HG03039 (cell line): ENCODE results near the gene MMADHC.

Experiments
- ATAC-seq: cut with Tn5 transposase; IDR thresholded peaks from one replicate; pipeline ENCODE4 v1.9.1; 2021; ENCODE audit warnings: mild to moderate bottlenecking, moderate library complexity; ENCODE audit not compliant: unreplicated experiment

Gene MMADHC

GRCh38 chr2:149587220-149587949 is at the start of gene MMADHC:
MMADHC (minus strand) TSS chr2:149587775; CDS start chr2:149587097, 678 bp downstream.
- ATAC-seq, result peak; percentile 99

DNA sequence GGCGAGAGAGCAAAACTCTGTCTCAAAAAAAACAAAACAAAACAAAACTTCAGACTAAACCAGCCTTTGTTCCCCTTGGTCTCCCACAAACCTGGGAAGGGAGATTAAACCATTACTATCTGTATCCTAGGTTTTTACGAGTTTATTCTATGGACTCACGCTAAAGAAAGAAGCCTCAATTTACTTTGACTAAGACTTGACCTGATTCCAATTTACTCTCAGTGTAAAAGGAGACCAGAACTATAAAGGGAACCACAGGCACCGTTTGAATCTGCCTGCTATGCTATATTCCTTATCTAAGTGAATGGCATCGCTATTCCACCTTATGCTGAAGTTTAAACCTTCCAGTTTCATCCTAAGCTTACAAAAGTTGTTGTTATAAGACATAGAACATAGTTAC is 46.5 kb upstream of the MMADHC start:
- ATAC-seq, result no peak

GRCh38 chr2:149630445-149630844 is 42.9 kb upstream of the MMADHC start:
- ATAC-seq, result no peak

- ATAC-seq, result no peak
These were observed 41.5 kb upstream of the MMADHC start for GRCh38 chr2:149629026-149629425.

- no peak for ATAC-seq
These were observed 39.7 kb upstream of the MMADHC start for GRCh38 chr2:149627111-149627801.

GRCh38 chr2:149625671-149626070 is 38.1 kb upstream of the MMADHC start:
- ATAC-seq, result no peak

DNA sequence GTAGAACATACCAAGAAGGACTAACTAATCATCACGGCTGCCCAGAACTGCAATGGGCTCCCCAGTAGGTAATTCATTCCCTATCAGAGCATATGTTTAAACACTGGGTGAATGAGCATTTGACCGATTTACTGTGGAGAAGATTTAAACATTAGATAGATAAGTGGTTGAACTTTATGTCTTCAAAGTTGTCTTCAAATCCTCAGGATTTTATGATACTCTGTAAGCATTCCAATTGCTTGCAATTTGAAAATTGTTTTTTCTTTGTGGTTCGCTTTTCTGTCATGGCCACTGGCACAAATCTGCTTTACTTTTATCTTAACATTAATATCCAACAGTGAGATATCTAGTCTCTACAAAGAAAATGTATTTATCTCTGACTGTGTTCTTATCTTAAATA is 37.7 kb upstream of the MMADHC start:
- no peak for ATAC-seq

- no peak for ATAC-seq
These were observed 34.8 kb upstream of the MMADHC start for GRCh38 chr2:149622343-149622742.

- no peak for ATAC-seq
These were observed 29.9 kb upstream of the MMADHC start for GRCh38 chr2:149617476-149617875.

GRCh38 chr2:149616681-149617456 is 29.3 kb upstream of the MMADHC start:
- no peak for ATAC-seq

DNA sequence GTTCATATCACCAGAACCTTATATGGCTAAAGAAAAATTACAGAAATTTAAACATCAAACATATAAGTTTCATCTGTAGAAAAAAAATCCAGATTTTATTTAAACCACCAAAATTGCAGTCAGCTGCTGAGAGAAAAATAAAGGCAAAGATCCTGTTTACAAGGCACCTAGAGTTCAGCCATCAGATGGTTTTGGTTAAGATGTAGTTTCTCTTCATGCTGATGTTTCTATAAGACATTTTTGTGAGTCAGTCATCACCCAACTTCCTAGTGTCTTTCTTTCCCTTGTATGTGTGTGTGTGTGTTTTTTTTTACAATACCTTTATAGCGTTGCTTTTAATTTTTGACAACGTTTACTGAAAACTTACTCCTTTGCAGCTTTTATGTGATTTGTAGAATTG is 26.1 kb upstream of the MMADHC start:
- no peak for ATAC-seq

DNA sequence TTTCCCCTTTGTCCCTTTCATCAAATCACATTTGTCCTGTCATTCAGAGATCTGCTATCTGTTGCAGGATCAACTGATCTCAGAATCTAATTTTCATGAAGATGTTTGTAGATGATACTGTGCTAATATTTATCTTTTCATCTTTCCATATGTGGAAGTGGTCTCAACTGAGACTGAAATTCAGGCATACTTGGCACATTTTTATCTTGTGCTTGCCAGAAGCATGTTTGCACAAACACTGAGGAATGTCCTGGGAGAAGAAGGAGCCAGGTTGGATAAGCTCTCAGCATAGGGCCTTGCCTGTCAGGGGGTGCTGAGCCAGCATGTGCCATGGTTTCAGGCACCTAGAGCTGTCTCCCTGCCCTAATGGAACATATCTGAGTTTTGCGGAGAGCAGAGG is 24.5 kb upstream of the MMADHC start:
- no peak for ATAC-seq

- no peak for ATAC-seq
These were observed 23.7 kb upstream of the MMADHC start for GRCh38 chr2:149611100-149611820.

DNA sequence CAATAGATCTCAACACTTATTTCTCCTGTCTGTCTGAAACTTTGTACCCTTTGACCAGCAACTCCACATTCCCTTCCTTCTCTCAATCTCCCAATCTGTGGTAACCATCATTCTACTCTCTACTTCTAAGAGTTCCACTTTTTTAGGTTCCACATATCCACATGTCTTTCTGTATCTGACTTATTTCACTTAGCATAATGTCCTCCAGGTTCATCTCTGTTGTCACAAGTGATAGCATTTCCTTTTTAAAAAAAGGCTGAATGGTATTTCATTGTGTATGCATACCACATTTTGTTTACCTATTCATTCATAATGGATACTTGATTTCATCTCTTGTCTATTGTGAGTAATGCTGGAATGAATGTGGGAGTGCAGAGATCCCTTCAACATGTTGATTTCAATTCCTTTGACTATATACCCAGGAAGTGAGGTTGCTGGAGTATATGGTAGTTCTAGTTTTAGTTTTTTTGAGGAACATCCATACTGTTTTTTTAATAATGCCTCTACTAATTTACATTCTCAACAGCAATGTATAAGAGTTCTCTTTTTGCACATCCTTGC is 18.8 kb upstream of the MMADHC start:
- no peak for ATAC-seq

GRCh38 chr2:149603248-149603647 is 15.7 kb upstream of the MMADHC start:
- no peak for ATAC-seq

DNA sequence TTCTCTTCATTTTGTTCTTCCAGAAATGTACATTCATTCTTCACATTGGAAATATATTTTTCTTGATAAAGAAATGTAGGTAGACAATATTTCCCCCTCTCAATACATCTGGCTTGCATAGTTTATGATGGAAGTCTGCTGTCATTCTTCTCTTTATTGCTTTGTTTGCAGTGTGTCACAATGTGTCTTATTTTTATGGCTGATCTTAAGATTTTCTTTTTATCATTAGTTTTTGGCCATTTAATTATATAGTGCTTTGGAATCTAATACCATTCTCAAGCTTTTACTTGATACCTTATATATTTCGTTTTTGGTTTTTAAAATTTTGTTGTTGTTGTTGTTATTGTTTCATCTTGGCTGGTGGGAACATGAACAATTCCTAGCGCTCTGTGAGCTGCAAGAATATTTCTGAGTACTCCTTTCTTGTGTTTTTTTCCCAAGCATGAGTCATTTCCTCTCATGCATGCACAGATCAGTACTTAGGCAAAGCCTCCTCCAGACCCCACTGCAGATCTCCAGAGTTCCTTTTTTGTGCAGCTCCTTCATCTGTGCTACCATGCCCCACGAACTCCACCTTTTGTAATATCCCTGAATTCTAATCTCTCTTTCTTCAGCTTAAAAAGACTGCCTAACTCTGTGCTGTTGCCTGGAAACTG is 13.7 kb upstream of the MMADHC start:
- no peak for ATAC-seq

DNA sequence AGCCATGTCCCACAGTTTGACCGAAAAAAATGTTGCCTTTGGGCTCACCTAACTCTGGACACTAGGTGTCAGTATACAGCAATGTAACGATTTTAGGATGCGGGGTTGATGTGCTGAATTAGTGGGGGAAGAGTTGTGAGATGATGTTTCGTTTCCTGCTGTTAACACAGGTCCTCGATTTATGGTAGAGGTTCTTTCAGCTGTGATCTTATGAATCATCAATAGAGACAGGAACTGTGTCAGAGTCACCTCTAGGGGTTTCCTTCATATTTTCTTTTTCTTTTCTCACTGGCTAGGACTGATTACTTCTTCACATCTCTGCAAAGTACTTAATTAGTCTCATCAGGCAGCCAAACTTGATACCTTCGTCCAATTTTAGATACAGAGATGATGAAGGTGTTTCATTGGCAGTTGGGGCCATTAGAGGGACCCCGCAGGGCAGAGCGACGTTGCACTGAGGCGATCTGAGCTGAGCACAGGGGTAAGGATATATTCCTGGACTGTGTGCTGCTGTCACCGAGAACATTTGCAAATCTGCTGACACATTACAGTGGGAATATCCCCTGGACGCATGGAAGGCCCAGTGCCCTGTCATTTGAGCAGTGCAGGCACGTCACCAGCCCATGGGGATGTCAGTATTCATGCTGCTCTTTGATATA is 10.2 kb upstream of the MMADHC start:
- peak; percentile 94 for ATAC-seq

DNA sequence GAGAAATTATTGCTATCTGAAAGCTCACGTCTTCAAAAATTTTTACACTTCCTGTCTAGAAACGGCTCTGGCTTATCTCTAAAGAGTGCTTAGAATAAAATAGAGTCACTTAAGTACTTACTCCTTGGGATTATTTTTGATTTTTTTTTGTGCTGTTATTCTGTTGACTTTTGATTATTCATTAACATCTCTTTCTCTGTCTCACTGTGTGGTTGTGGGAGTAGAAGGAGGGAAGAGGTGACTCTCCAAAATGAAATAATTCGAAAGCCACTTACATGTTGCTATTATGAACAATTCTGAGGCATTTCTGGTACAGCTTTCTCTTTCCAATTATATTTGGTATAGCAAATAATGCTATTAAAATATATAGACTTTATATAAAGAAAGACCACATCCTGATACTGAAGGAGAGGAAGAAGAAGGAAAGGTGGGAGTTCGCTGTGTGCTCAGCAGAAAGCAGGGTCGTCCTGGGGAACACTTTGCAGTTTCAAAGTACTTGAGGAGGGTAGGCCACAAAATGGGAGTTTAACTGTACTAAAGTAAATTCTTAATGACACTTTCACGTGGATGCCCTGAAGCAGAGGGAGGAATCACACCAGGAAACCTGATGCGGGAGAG is 9.6 kb upstream of the MMADHC start:
- ATAC-seq, result peak; percentile 8

DNA sequence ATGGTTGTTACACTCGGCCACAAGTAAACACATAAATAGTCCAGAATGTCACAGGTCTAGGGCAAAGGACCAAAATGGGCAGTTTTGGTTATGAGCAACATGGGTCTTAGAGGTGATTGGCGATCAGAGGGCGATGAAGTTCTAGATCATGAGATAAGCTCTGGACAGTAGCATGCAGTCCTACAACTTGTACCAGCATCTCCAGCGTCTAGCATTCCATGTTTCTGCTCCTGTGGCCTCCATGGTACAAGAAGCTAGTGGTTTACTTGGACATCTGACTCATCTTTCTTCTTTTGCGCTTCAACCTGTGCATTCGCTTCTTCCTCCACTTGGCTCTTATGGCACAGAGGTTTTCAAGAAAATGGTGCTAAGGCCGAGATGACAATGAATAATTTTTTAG is 8.9 kb upstream of the MMADHC start:
- no peak for ATAC-seq
